ENCODE measurements around the gene WDR44. TPM values are rescaled to one million over a fixed set of nuclear protein-coding genes. Genes with fewer than 3 reads are reported as not detected.
A peak's percentile ranks its signal among the peaks of the same experiment; 100 is the strongest.

WDR44 gene
- total and polyA plus RNA-seq, 2 of the 4 experiments (the other 2 are of a cell fraction) = 10.0 to 11.8 TPM

DNA sequence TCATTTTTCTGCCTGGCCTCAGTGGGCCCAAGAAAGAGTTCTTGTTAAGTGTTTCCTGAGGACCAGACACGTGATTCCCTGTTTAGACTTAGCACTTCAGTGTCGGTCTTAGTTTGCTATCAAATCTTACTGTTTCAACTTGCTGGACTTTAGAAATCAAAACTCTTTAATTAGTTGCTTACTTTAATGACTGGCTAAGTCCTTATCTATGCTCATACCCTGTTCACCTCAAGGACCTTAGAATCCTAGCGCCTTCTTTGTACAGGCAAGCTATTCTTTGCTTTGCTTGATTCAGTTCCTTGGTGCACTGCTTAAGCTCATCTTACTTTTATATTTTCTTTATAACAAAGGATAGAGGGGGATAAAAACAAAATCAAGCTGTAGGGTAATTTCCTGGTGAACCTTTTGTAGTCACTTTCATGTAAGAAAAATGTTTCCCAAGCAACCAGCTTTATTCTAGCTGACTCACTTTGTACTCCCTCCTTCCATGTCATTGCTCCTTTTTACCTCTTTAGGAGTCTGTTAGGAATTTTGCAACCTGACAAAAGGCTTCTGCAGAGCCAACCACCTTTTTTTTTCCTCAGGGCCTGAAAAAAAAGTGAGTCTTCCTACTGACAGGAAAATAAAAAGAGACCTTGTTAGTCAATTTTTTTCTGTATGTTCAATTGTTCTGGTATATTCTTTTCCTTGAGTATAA is 14.7 kb downstream of the WDR44 start:
- no peak overlapping the region for H3K18ac ChIP-seq (ENCODE audit: low read depth, low read length)
- in situ Hi-C loops (cut with MboI; ENCODE audit: low sequenced_read_pairs) (no loop called here), intact Hi-C loops (cut with micrococcal nuclease) (no loop called here), dilution Hi-C loops (cut with HindIII; ENCODE audit: low sequenced_read_pairs, unreplicated experiment) (no loop called here)
- no peaks in the 10 kb centered on the region for H3K36me3 ChIP-seq (ENCODE audit: control insufficient read depth, insufficient read depth, low read length)
- peak; percentile 44 for DNase-seq
- H4K91ac ChIP-seq (ENCODE audit: insufficient read depth, low read depth, low read length) = no peak overlapping the region
- POLR2A ChIA-PET (ENCODE audit: unreplicated experiment) = no interaction called here
- H3K27ac ChIP-seq (ENCODE audit: insufficient read depth, low read length) = no peak overlapping the region
- H3K9me1 ChIP-seq (ENCODE audit: insufficient read depth, low read length) = no peaks in the 10 kb centered on the region
- no peak overlapping the region for H4K8ac ChIP-seq (ENCODE audit: low read depth in 2 of 2, low read length in 2 of 2)
- H3K4me1 ChIP-seq (ENCODE audit: control insufficient read depth, insufficient read depth, low read length) = peaks cover 2% of the 10 kb centered on the region; the same call in 1 of the 2 replicates
- ATAC-seq (ENCODE audit: low read depth) = no peak
- no peak overlapping the region for H2BK20ac ChIP-seq (ENCODE audit: low read depth, low read length)
- no peak overlapping the region for H3K4me3 ChIP-seq (ENCODE audit: insufficient read depth, low read depth, low read length)
- no peak overlapping the region for H2AFZ ChIP-seq (replicated peaks; ENCODE audit: low read length, poor library complexity)
- no peak overlapping the region for H2BK15ac ChIP-seq (ENCODE audit: low read depth, low read length)
- H2AK5ac ChIP-seq (ENCODE audit: low read depth, low read length) = no peak overlapping the region
- no peak overlapping the region for H4K5ac ChIP-seq (ENCODE audit: low read depth, low read length)
- WGBS, 2 experiments (ENCODE audit: extremely low coverage in 2 of 2, insufficient read length in 1 of 2) = no CpG with 5 or more reads among the region's 3 CpGs
- no peak overlapping the region for H2AK9ac ChIP-seq (replicated peaks; ENCODE audit: low read depth, low read length, poor library complexity)
- TF ChIP-seq NFE2L2 (IDR thresholded peaks at IDR 0.05; ENCODE audit: low read depth, low read length) (no peak), MAZ (IDR thresholded peaks at IDR 0.05; ENCODE audit: borderline replicate concordance, low read depth, low read length) (no peak), MXI1 (IDR thresholded peaks at IDR 0.05; ENCODE audit: borderline replicate concordance, low read depth, low read length) (no peak), SMC3 (IDR thresholded peaks at IDR 0.05; ENCODE audit: low read depth, low read length) (no peak), MAFK (IDR thresholded peaks at IDR 0.05; ENCODE audit: low read depth, low read length) (no peak), RAD21 (IDR thresholded peaks at IDR 0.05; ENCODE audit: low read length) (no peak), CHD1 (IDR thresholded peaks at IDR 0.05; ENCODE audit: low read depth, low read length) (no peak), BHLHE40 (IDR thresholded peaks at IDR 0.05; ENCODE audit: low read depth, low read length) (no peak), POLR2A (IDR thresholded peaks at IDR 0.05; ENCODE audit: low read depth, low read length) (no peak), FOS (IDR thresholded peaks at IDR 0.05; ENCODE audit: low read depth, low read length) (no peak), CEBPB (IDR thresholded peaks at IDR 0.05; ENCODE audit: low read depth, low read length) (no peak), RCOR1 (IDR thresholded peaks at IDR 0.05; ENCODE audit: insufficient replicate concordance, low read length) (no peak), RFX5 (IDR thresholded peaks at IDR 0.05; ENCODE audit: low read depth, low read length) (no peak)
- TF ChIP-seq, protein P1, sequence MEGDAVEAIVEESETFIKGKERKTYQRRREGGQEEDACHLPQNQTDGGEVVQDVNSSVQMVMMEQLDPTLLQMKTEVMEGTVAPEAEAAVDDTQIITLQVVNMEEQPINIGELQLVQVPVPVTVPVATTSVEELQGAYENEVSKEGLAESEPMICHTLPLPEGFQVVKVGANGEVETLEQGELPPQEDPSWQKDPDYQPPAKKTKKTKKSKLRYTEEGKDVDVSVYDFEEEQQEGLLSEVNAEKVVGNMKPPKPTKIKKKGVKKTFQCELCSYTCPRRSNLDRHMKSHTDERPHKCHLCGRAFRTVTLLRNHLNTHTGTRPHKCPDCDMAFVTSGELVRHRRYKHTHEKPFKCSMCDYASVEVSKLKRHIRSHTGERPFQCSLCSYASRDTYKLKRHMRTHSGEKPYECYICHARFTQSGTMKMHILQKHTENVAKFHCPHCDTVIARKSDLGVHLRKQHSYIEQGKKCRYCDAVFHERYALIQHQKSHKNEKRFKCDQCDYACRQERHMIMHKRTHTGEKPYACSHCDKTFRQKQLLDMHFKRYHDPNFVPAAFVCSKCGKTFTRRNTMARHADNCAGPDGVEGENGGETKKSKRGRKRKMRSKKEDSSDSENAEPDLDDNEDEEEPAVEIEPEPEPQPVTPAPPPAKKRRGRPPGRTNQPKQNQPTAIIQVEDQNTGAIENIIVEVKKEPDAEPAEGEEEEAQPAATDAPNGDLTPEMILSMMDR (conservative IDR thresholded peaks at IDR 0.05; ENCODE audit: low read depth, low read length) = no peak
- TF ChIP-seq, protein P2, sequence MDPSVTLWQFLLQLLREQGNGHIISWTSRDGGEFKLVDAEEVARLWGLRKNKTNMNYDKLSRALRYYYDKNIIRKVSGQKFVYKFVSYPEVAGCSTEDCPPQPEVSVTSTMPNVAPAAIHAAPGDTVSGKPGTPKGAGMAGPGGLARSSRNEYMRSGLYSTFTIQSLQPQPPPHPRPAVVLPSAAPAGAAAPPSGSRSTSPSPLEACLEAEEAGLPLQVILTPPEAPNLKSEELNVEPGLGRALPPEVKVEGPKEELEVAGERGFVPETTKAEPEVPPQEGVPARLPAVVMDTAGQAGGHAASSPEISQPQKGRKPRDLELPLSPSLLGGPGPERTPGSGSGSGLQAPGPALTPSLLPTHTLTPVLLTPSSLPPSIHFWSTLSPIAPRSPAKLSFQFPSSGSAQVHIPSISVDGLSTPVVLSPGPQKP (IDR thresholded peaks at IDR 0.05; ENCODE audit: borderline replicate concordance, low read depth, low read length) = no peak
- TF ChIP-seq, protein P3, sequence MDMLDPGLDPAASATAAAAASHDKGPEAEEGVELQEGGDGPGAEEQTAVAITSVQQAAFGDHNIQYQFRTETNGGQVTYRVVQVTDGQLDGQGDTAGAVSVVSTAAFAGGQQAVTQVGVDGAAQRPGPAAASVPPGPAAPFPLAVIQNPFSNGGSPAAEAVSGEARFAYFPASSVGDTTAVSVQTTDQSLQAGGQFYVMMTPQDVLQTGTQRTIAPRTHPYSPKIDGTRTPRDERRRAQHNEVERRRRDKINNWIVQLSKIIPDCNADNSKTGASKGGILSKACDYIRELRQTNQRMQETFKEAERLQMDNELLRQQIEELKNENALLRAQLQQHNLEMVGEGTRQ (IDR thresholded peaks at IDR 0.05; ENCODE audit: low read depth, low read length) = no peak
- H3K23ac ChIP-seq (ENCODE audit: low read depth, low read length) = no peak overlapping the region
- H3K14ac ChIP-seq (replicated peaks; ENCODE audit: low read depth, low read length) = no peak overlapping the region
- H3K9me3 ChIP-seq (ENCODE audit: control insufficient read depth, insufficient read depth, low read length) = no peaks in the 10 kb centered on the region
- no peak overlapping the region for H2BK120ac ChIP-seq (ENCODE audit: low read depth, low read length)
- no peak overlapping the region for H3K9ac ChIP-seq (ENCODE audit: low read depth, low read length)
- H3K56ac ChIP-seq (ENCODE audit: extremely low read depth, insufficient read depth, low read length) = no peak overlapping the region
- peaks cover 14% of the 10 kb centered on the region; the same call in 1 of the 2 replicates for H4K20me1 ChIP-seq (ENCODE audit: insufficient read depth, low read length)
- H3K4me2 ChIP-seq (ENCODE audit: low read depth, low read length) = peak overlapping the region; percentile 45; the same call in 1 of the 2 replicates
- H3K27me3 ChIP-seq (ENCODE audit: control insufficient read depth, insufficient read depth, low read length) = no peaks in the 10 kb centered on the region
- no TSS peak for BruUV-seq (replicated peaks)
- CTCF ChIA-PET = interaction anchor here (1.6 kb wide), 1 partner anchor 13 kb away, joined by 3 read pairs; no protein-coding TSS in a partner anchor
- no peak overlapping the region for H3K4ac ChIP-seq (ENCODE audit: low read depth, low read length)
- H2BK5ac ChIP-seq (ENCODE audit: low read depth, low read length, poor library complexity, severe bottlenecking) = no peak overlapping the region
- H3K79me1 ChIP-seq (ENCODE audit: low read depth in 1 of 2, low read length in 2 of 2) = peaks cover 0 to 9% of the 10 kb centered on the region in 2 experiments; a peak in 2 of 4 replicates

Data from IMR-90 (cell line).